ENCODE data around the gene PUSL1. TPM values are rescaled to one million over a fixed set of nuclear protein-coding genes. Genes with fewer than 3 reads are reported as not detected.

The PUSL1 gene
- total and polyA plus RNA-seq, 2 experiments from 2014 or later = 41.5 to 55.8 TPM

- TF ChIP-seq REST (IDR thresholded peaks at IDR 0.05; ENCODE audit: unreplicated experiment) (no peak), CREB1 (CRISPR knock-in tag; IDR thresholded peaks at IDR 0.05; ENCODE audit: low read depth) (no peak), ZNF114 (CRISPR knock-in tag; IDR thresholded peaks at IDR 0.05) (no peak), ZNF331 (CRISPR knock-in tag; IDR thresholded peaks at IDR 0.05; ENCODE audit: low read depth) (no peak), ETS1 (IDR thresholded peaks at IDR 0.05) (no peak), NANOG (IDR thresholded peaks at IDR 0.05; ENCODE audit: borderline replicate concordance) (no peak), EZH2phosphoT487 (IDR thresholded peaks at IDR 0.05; ENCODE audit: unreplicated experiment) (no peak)
Measured at GRCh38 chr1:1329304-1330210, 21.2 kb downstream of the PUSL1 start (continued).

- H3K27me3 ChIP-seq (ENCODE audit: insufficient read depth) = no peaks in the 10 kb centered on the region
- no peaks in the 10 kb centered on the region for H4K20me1 ChIP-seq (replicated peaks; ENCODE audit: insufficient read depth)
- 0 out of 2 replicates have a peak, but pooled peaks cover 4% of the 10 kb centered on the region for H3K79me2 ChIP-seq (replicated peaks; ENCODE audit: insufficient read depth)
- ATAC-seq = no peak
- Mint-ChIP-seq H3K9me3 (no peaks in the 10 kb centered on the region), H3K27me3 (ENCODE audit: insufficient read depth, low read depth, poor library complexity) (peaks cover 16% of the 10 kb centered on the region), H3K4me1 (no peaks in the 10 kb centered on the region), H3K36me3 (ENCODE audit: low read depth) (peaks cover 5% of the 10 kb centered on the region; the same call in 2 of the 3 replicates), H3K27ac (no peak overlapping the region), H3K4me3 (no peak overlapping the region)
- DNase-seq (ENCODE audit: low spot score) = no peak
- peaks cover 20% of the 10 kb centered on the region; the same call in 1 of the 2 replicates for H3F3A ChIP-seq (replicated peaks; ENCODE audit: low read depth)
- no peak overlapping the region for H3K27ac ChIP-seq (ENCODE audit: low read depth)
- no peak overlapping the region for H2AFZ ChIP-seq
- H3K36me3 ChIP-seq (ENCODE audit: insufficient read depth) = no peaks in the 10 kb centered on the region
- no peaks in the 10 kb centered on the region for H3K4me1 ChIP-seq (ENCODE audit: insufficient read depth)
- no peaks in the 10 kb centered on the region for H3K9me2 ChIP-seq (ENCODE audit: insufficient read depth)
- H3K4me2 ChIP-seq = no peak overlapping the region
- H3K4me3 ChIP-seq = no peak overlapping the region
- no peak for TF ChIP-seq EZH2 (IDR thresholded peaks at IDR 0.05; ENCODE audit: low read depth, unreplicated experiment)
- TF ChIP-seq POLR2AphosphoS5 (IDR thresholded peaks at IDR 0.05; ENCODE audit: low read depth) = no peak
- no peak for TF ChIP-seq REST (IDR thresholded peaks at IDR 0.05; ENCODE audit: unreplicated experiment)
- no peak for TF ChIP-seq ZNF331 (CRISPR knock-in tag; IDR thresholded peaks at IDR 0.05; ENCODE audit: low read depth)
- no peak for TF ChIP-seq ZNF114 (CRISPR knock-in tag; IDR thresholded peaks at IDR 0.05)
- no peak for TF ChIP-seq STAT1 (IDR thresholded peaks at IDR 0.05; ENCODE audit: unreplicated experiment)
Measured at GRCh38 chr1:1330366-1331067, 22.1 kb downstream of the PUSL1 start.

Data from GM23338 (cell line).